ENCODE data around the gene NUP93. TPM values are rescaled to one million over a fixed set of nuclear protein-coding genes. Genes with fewer than 3 reads are reported as not detected.

Gene NUP93
- total and polyA plus RNA-seq, 2 experiments from 2014 or later = 23.5 to 35.7 TPM

GRCh38 chr16:56849690-56850680, 120.1 kb downstream of the NUP93 start:
- WGBS (ENCODE audit: low lambda C conversion rate, missing lambda C conversion rate) = 83% methylated on average over 11 of the region's 11 CpGs

GRCh38 chr16:56851671-56852400, 121.9 kb downstream of the NUP93 start:
- H3K9me2 ChIP-seq (replicated peaks; ENCODE audit: insufficient read depth) = no peaks in the 10 kb centered on the region
- H3K36me3 ChIP-seq (replicated peaks; ENCODE audit: insufficient read depth, low read depth) = no peaks in the 10 kb centered on the region
- no peak for TF ChIP-seq EZH2 (IDR thresholded peaks at IDR 0.05; ENCODE audit: borderline replicate concordance)
- TF ChIP-seq CTCF (IDR thresholded peaks at IDR 0.05; ENCODE audit: poor library complexity) = peak; percentile 43
- no peak for TF ChIP-seq EZH2phosphoT487 (IDR thresholded peaks at IDR 0.05; ENCODE audit: low read depth, severe bottlenecking, unreplicated experiment)
- H3K4me2 ChIP-seq = no peak overlapping the region
- H3K4me3 ChIP-seq = no peak overlapping the region
- H3K4me1 ChIP-seq (ENCODE audit: insufficient read depth) = peaks cover 17% of the 10 kb centered on the region
- 60% methylated on average over 8 of the region's 8 CpGs for WGBS (ENCODE audit: low lambda C conversion rate, missing lambda C conversion rate)
- H3K9me3 ChIP-seq (ENCODE audit: low read depth) = no peaks in the 10 kb centered on the region
- H3K27ac ChIP-seq = no peak overlapping the region
- no peak overlapping the region for H2AFZ ChIP-seq
- no peaks in the 10 kb centered on the region for H3K27me3 ChIP-seq
- DNase-seq (ENCODE audit: low spot score) = no peak
- no peaks in the 10 kb centered on the region for H3K79me2 ChIP-seq
- H4K20me1 ChIP-seq (ENCODE audit: insufficient read depth, poor library complexity, severe bottlenecking) = no peaks in the 10 kb centered on the region

More at GRCh38 chr16:56849690-56850680, 120.1 kb downstream of the NUP93 start:
- no peak for TF ChIP-seq CTCF (IDR thresholded peaks at IDR 0.05; ENCODE audit: poor library complexity)
- TF ChIP-seq EZH2phosphoT487 (IDR thresholded peaks at IDR 0.05; ENCODE audit: low read depth, severe bottlenecking, unreplicated experiment) = no peak
- TF ChIP-seq EZH2 (IDR thresholded peaks at IDR 0.05; ENCODE audit: borderline replicate concordance) = no peak
- H3K36me3 ChIP-seq (replicated peaks; ENCODE audit: insufficient read depth, low read depth) = no peaks in the 10 kb centered on the region
- H3K27me3 ChIP-seq = no peaks in the 10 kb centered on the region
- H4K20me1 ChIP-seq (ENCODE audit: insufficient read depth, poor library complexity, severe bottlenecking) = no peaks in the 10 kb centered on the region
- H3K79me2 ChIP-seq = no peaks in the 10 kb centered on the region
- no peaks in the 10 kb centered on the region for H3K9me2 ChIP-seq (replicated peaks; ENCODE audit: insufficient read depth)
- no peak overlapping the region for H3K4me3 ChIP-seq
- H3K4me1 ChIP-seq (ENCODE audit: insufficient read depth) = peaks cover 14% of the 10 kb centered on the region
- H3K27ac ChIP-seq = peak overlapping the region; percentile 40
- H3K9me3 ChIP-seq (ENCODE audit: low read depth) = no peaks in the 10 kb centered on the region
- DNase-seq (ENCODE audit: low spot score) = no peak
- H3K4me2 ChIP-seq = no peak overlapping the region
- H2AFZ ChIP-seq = no peak overlapping the region

- no peaks in the 10 kb centered on the region for H4K20me1 ChIP-seq (ENCODE audit: insufficient read depth, poor library complexity, severe bottlenecking)
- no peaks in the 10 kb centered on the region for H3K79me2 ChIP-seq
- H3K36me3 ChIP-seq (replicated peaks; ENCODE audit: insufficient read depth, low read depth) = no peaks in the 10 kb centered on the region
- 81% methylated on average over 3 of the region's 3 CpGs for WGBS (ENCODE audit: low lambda C conversion rate, missing lambda C conversion rate)
- H3K4me1 ChIP-seq (ENCODE audit: insufficient read depth) = peaks cover 17% of the 10 kb centered on the region
- TF ChIP-seq CTCF (IDR thresholded peaks at IDR 0.05; ENCODE audit: poor library complexity) (no peak), EZH2 (IDR thresholded peaks at IDR 0.05; ENCODE audit: borderline replicate concordance) (no peak), EZH2phosphoT487 (IDR thresholded peaks at IDR 0.05; ENCODE audit: low read depth, severe bottlenecking, unreplicated experiment) (no peak)
- no peak overlapping the region for H2AFZ ChIP-seq
- no peaks in the 10 kb centered on the region for H3K9me2 ChIP-seq (replicated peaks; ENCODE audit: insufficient read depth)
- H3K4me2 ChIP-seq = no peak overlapping the region
- H3K27me3 ChIP-seq = no peaks in the 10 kb centered on the region
- H3K9me3 ChIP-seq (ENCODE audit: low read depth) = no peaks in the 10 kb centered on the region
- H3K27ac ChIP-seq = no peak overlapping the region
- H3K4me3 ChIP-seq = no peak overlapping the region
- DNase-seq (ENCODE audit: low spot score) = no peak
Measured at GRCh38 chr16:56852401-56852730, 122.4 kb downstream of the NUP93 start.

All from hepatocyte (in vitro differentiated cells).